ENCODE data around the gene HRH4.

- TF ChIP-seq POLR2A (IDR thresholded peaks at IDR 0.05): no peak
- TF ChIP-seq EP300 (IDR thresholded peaks at IDR 0.05): no peak
Observed at GRCh38 chr18:24427484-24427883, 33.0 kb upstream of the HRH4 start.

All from ovary (tissue), 1 donor.